ENCODE data around the gene KCNMA1. TPM values are rescaled to one million over a fixed set of nuclear protein-coding genes. Genes with fewer than 3 reads are reported as not detected.

KCNMA1 gene
- total and polyA plus RNA-seq, 9 of the 15 experiments (the other 6 are each of a cell fraction or from before 2014, with no cell fraction given): 0.01 to 0.95 (median 0.15) TPM; not detected in 4

- ATAC-seq (no peak), DNase-seq (ENCODE audit: extremely low read depth in 1 of 4, low spot score in 3 of 4) (no peak), FAIRE-seq (no peak)
- H4K20me1 ChIP-seq (replicated peaks; ENCODE audit: control insufficient read depth, insufficient read depth, low read length): no peaks in the 10 kb centered on the region
- H3K4me2 ChIP-seq (ENCODE audit: insufficient read depth, low read length): no peak overlapping the region
- H3K27me3 ChIP-seq (ENCODE audit: control insufficient read depth in 2 of 2, insufficient read depth in 2 of 2, low read length in 2 of 2): no peaks in the 10 kb centered on the region; a peak in 1 of 5 replicates
- H3K9me1 ChIP-seq (ENCODE audit: control insufficient read depth, insufficient read depth, low read length): no peaks in the 10 kb centered on the region
- in situ Hi-C loops (cut with MboI) (no loop called here), intact Hi-C loops (cut with micrococcal nuclease) (no loop called here)
- no peak overlapping the region for H3K9ac ChIP-seq (ENCODE audit: insufficient read depth in 1 of 2, low read depth in 2 of 2, low read length in 2 of 2)
- WGBS (ENCODE audit: insufficient coverage, low coverage, missing lambda C conversion rate): 0% methylated on average over 2 of the region's 2 CpGs
- TF ChIP-seq ZNF699 (CRISPR knock-in tag; IDR thresholded peaks at IDR 0.05; ENCODE audit: insufficient replicate concordance) (no peak), ETV1 (tag; conservative IDR thresholded peaks at IDR 0.05; ENCODE audit: low read depth) (no peak), MCM7 (IDR thresholded peaks at IDR 0.05) (no peak), ZNF280B (CRISPR knock-in tag; IDR thresholded peaks at IDR 0.05) (no peak), TAF9B (IDR thresholded peaks at IDR 0.05; ENCODE audit: partially characterized antibody) (no peak), CBFA2T2 (conservative IDR thresholded peaks at IDR 0.05) (no peak), MAFG (tag; conservative IDR thresholded peaks at IDR 0.05) (no peak), DNMT1 (IDR thresholded peaks at IDR 0.05) (no peak), MEF2D (tag; conservative IDR thresholded peaks at IDR 0.05; ENCODE audit: low read depth) (no peak), U2AF2 (optimal IDR thresholded peaks at IDR 0.05; ENCODE audit: low read depth, low read length) (no peak), PURB (CRISPR knock-in tag; IDR thresholded peaks at IDR 0.05; ENCODE audit: low read depth) (no peak), ZNF512 (tag; IDR thresholded peaks at IDR 0.05) (no peak), CTCF (IDR thresholded peaks at IDR 0.05 in 2 of 3, conservative IDR thresholded peaks at IDR 0.05 in 1 of 3; ENCODE audit: insufficient read depth in 2 of 3, low read depth in 1 of 3, low read length in 3 of 3) (no peak), FUS (optimal IDR thresholded peaks at IDR 0.05; ENCODE audit: low read depth, low read length) (no peak)
- H3K4me1 ChIP-seq (replicated peaks in 1 of 2; ENCODE audit: control insufficient read depth in 2 of 2, insufficient read depth in 2 of 2, low read length in 2 of 2): no peaks in the 10 kb centered on the region
- POLR2A ChIA-PET: no interaction called here
- H3K27ac ChIP-seq (ENCODE audit: extremely low read depth, low read depth, low read length): no peak overlapping the region
- H3K36me3 ChIP-seq (ENCODE audit: control insufficient read depth, insufficient read depth, low read length): no peaks in the 10 kb centered on the region
- CTCF ChIA-PET (ENCODE audit: low intra/inter-chr PET ratio): no interaction called here
- no peaks in the 10 kb centered on the region for H3K9me3 ChIP-seq (replicated peaks; ENCODE audit: control insufficient read depth, insufficient read depth, low read depth, low read length)
- H2AFZ ChIP-seq (ENCODE audit: low read depth, low read length): no peak overlapping the region
- BruUV-seq (replicated peaks): no TSS peak
- no peak overlapping the region for H3K4me3 ChIP-seq
- no peaks in the 10 kb centered on the region for H3K79me2 ChIP-seq (ENCODE audit: control insufficient read depth, insufficient read depth, low read length)
These were observed 697.6 kb downstream of the KCNMA1 start for GRCh38 chr10:76939933-76940468.
